ENCODE measurements around the gene PPM1F.

DNA sequence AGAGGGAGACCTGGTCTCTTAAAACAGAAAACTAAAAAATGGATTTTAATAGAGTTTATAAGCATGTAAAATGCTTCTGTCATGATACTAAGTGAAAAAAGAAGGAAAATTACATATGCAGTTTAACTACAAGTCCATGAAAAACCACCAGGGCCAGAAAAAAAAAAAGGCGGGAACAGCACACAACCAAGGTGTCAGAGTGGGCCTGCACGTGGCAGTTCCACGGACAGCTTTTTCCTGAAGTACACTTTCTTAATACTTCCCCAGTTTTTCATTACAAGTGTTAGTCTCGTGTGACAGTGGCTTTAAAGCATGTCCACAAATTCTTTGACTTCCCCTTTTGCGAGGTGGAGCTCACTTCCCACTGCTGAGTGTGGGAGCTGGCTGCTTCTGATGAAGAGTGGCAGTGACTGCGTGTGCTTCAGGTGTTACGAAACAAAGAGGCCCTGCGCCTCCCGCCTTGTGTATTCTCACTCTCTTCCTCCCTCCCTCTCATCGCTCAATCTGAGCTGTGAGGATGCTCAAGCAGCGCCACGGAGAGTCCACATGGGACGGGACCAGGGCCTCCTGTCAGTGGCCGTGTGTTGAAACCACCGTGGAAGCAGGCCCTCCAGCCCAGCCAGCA, 16.4 kb downstream of the PPM1F start:
- TF ChIP-seq, protein P1, sequence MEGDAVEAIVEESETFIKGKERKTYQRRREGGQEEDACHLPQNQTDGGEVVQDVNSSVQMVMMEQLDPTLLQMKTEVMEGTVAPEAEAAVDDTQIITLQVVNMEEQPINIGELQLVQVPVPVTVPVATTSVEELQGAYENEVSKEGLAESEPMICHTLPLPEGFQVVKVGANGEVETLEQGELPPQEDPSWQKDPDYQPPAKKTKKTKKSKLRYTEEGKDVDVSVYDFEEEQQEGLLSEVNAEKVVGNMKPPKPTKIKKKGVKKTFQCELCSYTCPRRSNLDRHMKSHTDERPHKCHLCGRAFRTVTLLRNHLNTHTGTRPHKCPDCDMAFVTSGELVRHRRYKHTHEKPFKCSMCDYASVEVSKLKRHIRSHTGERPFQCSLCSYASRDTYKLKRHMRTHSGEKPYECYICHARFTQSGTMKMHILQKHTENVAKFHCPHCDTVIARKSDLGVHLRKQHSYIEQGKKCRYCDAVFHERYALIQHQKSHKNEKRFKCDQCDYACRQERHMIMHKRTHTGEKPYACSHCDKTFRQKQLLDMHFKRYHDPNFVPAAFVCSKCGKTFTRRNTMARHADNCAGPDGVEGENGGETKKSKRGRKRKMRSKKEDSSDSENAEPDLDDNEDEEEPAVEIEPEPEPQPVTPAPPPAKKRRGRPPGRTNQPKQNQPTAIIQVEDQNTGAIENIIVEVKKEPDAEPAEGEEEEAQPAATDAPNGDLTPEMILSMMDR (IDR thresholded peaks at IDR 0.05), result no peak
- TF ChIP-seq POLR2A (IDR thresholded peaks at IDR 0.05), result no peak

Data from lower leg skin (tissue), 3 donors.